NCI-H524 treated with DMSO at 0.1 percent for 48 hours (cell line): Measurements from ENCODE around the gene ALS2CL.
A peak's percentile ranks its signal among the peaks of the same experiment; 100 is the strongest.
"Not testable (repeated sequence)": the region's sequence is repeated elsewhere in the genome, so short reads cannot be mapped to it uniquely, and the experiment has no call there.

ENCODE experiments used
- DNase-seq: peaks from one replicate; lab custom pipeline; 2025; lab: John Stamatoyannopoulos, UW

The ALS2CL gene

DNA sequence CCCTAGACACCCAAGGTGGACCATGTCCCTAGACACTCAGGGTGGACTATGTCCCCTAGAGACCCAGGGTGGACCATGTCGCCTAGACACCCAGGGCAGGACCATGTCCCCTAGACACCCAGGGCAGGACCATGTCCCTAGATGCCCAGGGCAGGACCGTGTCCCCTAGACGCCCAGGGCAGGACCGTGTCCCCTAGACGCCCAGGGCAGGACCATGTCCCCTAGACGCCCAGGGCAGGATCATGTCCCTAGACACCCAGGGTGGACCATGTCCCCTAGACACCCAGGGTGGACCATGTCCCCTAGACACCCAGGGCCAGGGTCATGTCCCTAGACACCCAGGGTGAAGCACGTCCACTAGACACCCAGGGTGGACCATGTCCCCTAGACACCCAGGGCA is 10.9 kb upstream of the ALS2CL start:
- not testable (repeated sequence) for DNase-seq

DNA sequence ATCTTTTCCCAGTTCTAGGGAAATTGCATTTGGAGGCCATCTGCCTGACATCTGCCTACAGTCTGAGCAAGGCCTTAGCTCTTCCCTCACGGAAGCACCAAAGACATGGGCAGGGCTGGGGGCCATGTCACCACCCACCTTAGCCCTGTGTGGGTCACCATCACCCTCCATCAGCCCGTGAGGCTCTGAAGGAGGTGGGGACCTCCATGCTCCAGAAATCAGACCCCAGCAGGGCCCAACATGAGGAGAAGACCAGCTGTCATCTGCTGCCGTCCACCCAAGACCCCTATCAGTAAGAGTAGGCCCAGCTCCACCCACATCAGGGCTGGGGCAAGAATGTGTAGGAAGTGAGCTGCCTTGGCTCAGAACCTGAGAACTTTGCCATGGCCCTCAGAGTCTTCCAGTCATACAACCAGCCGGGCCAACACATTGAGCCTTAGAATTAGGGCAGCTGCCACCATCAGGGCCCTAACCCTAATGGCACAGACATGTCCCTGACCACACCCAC is 9.6 kb upstream of the ALS2CL start:
- DNase-seq = no peak

DNA sequence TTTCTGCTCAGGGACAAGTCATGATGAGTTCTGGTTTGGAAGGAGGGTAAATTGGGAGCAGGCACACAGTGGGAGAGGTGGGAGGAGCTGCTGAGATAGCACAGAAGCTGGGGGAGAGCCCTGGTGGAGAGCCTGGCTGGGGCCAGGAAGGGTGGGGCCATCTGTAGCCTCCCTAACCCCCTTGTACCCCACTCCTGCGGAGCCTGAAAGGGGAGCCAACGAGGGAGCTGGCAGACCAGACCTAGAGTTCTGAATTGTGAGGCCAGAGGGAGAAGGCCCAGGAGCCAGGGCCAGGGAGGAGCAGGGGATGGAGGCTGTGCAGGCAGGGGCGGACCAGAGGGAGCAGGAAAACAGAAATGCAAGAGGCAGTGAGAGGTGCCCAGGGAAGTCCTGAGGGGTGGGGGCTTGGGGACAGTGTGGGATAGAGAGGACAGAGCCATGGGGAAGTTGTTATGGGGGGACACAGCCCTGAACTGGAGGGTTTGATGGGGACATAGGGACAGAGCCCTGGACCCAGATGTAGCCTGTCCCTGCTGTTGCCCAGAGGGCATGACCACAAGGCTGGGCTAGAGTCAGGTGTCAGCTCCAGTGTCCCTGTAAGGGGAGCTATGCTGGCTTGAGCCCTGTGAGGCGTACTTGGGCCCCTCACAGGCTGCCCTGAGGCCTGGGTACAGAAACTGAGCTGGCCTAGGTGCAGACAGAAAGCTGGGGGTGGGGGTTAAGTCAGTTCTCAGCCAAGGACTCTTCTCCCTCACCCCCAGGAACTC is 8.9 kb upstream of the ALS2CL start:
- no peak for DNase-seq

DNA sequence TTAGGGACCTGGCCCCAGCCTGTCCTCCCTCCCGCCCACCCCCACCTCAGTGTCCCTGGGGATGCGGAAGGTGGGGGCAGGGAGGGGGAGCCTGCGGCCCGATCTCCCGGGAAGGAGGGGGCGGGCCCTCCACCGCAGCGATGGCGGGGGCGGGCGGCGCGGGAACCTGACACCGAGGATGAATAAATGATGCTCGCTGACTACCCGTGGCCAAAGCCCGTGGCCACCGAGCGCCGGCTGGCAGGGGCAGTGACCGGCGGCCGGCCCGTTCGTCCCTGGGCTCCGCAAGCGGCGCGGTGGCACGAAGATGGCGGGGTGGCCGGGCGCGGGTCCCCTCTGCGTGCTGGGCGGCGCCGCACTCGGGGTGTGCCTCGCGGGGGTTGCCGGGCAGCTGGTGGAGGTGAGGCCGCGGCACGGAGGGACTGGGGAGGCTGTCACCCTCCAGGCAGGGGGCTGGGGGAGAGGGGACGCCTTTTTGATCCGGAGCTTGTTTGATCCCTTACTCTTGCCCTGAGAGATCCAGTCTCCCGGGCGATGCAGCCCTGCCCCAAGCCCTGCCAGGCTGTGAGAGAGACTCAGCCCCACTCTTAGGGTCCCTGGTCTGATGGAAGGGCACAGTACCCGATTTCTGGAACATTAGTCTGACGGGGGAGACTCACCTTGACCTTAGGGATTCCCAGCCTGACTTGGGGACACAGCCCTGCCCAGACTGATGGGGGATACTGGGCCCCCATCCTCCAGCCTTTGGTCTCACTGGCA is 7.9 kb upstream of the ALS2CL start, which contains the start of gene TMIE:
Gene TMIE (plus strand): TSS at position 212 of the 759 bp plus-strand sequence. CDS start 96 bp downstream, at position 308.
- no peak for DNase-seq

DNA sequence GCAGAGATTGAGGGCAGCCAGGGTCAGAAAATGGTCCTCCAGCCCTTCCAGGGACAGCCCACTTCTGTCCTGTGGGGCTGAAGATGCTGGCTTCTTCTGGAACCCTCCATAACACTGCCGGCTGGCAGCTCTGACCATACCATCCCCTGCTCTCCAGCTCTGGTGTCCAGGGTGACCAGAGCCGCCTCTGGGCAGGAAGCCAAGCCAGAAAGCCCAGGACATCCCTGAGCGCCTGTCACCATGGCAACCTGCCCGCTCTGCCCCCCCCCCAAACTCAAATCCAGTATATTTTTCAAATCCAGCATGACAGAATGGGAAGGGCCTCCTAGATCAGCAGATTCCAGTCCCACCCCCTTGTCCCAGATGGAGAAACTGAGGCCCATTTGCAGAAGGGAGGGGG is 7.3 kb upstream of the ALS2CL start:
- DNase-seq = no peak

DNA sequence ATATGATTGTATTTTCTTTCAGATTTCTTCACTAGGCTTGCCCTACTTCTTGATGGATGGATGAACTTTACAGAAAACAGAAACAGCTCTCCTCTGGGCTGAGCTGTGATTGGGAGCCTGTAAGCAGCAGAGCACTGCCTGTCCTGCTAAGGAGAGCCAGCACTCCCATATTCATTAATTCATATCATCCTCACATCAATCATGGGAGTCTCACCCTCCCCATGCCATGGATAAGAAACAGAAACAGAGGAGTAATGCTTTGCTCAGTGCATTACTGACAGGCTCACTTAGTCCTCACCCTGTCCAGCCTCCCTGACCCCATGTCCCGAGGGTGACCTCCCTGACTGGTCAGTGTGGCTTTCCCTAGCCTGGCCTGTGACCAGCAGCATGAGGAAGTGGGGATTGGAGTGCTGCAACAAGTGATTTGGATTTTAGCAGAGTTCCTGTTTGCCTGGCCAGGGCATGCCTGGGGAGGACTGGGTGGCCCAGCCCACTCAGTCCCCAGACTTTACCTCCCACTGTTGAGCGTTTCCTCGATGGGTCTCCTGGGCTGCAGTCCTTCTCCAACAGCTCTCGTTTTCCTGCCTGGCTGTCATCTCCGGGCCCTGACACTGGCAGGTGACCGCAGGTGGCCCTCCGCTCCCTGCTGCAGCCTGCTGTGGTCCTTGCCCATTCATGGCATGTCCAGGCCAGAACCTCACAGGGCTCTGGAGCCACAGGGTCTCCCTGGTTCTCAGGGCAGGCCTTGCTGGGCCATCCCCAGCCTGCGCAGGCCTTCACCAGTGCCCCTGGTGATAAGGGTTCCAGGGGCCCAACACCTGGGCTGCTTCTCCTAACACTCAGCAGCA is 6.4 kb upstream of the ALS2CL start:
- DNase-seq = no peak

DNA sequence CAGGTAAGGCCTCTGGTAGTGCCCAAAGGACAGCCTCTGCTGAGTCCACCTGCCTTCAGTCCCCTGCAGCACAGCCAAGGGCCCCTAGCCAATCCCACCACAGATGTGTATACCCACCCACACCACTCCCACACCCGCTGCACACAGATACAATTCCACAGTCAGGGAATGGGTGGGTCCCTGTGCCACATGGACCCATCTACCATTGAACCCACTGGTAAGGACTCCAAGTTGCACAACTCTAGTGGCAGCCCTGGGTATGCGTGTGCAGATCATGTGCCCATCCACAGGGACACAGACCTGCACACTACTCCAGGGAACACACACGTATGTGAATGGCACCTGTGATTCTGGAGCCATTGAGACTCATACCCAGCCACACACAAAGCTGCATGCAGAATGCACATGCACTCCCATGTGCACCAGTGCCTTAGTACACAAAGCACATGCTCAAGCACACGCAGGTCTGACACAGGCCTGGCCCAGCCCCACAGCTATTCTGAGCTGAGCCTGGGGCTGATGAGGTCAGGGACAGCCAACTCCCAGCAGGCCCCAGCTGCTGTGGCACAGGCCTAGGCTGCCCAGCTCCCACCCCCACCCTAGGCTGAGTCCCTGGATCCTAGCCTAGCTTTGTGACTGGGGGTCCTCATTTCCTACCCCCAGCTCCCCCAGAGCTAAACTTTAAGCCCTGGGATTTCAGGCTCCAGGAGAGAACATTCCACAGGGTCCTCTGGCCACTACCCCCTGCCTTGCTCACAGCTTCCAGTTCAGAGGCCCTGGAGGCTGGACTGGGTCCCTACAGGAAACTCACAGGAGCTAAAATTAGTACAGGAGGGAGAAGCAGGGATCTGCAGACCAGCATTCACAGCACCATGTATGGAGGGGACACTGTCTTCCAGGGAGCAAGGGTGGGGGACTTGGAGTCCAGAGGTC is 2.7 kb upstream of the ALS2CL start:
- no peak for DNase-seq

DNA sequence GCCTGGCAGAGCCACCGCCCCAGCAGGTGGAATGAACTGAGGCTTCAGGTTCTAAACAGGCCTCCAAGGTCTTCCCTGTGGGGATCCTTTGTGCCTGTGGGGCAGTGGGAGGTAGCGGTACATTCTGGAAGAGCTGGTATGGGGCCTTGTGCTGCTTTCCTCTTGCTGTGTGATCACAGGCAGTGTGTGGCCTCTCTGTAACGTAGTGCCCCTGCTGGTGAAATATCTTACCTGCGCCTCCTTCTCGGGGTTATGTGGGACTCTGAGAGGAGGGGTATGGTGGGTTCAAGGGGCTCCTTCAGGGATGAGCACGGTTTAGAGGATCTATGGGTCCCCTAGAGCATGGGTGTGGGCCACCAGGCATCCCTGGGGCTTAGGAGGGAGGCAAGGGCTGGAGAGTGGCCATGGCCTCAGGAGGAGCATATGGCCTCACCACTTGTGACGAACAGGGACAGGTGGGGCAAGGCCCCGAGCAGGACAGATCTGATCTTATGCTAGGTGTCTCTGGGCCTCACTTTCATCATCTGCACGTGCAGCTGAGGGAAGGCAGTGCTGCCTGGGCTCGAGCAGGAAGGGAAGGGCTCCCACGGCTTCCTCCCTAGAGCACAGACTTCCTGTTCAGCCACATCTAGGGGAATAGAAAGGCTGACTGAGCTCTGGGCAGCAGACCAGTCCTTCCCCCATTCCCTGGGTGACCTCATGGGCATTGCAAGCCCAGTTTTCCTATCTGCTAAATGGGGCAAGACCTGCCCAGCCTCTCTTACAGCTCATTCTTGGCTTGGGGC is 1.9 kb upstream of the ALS2CL start:
- DNase-seq = peak; percentile 35

DNA sequence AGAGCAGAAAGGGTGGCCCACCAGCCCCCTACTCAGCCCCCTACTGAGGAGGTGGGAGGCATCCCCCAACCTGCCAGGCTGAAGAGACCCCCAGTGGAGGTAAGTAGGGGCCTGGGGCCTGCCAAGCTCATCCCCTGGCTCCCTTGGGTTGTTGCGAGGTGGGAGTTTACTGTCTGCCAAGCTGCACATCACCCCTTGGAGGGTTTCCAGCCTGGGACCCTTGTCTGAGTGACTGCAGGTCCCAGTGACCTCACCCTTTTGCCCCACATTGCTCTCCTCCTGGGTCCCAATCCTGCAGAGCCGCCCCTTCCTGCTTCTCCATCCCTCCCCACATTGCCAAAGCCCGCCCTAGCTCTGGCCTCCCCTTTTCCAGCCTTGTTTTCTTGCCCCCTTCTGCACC is 1.0 kb upstream of the ALS2CL start:
- no peak for DNase-seq

DNA sequence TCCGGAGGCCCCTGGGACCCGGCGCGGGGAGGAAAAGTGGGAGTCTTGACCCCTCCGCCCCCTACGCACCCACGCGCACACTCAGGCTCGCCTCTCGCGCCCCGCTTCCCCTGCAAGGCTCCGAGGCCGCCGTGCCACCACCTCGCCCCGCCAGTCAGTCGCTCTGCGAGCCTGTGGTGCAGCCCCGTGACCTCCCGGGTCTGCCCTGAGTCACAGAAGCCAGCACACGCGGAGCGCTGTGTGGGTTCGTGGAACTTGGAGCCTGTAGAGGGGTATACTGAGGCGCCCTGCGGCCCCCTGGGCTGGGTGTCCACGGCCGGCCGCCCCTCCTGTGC is 380 bp upstream of the ALS2CL start:
- no peak for DNase-seq

DNA sequence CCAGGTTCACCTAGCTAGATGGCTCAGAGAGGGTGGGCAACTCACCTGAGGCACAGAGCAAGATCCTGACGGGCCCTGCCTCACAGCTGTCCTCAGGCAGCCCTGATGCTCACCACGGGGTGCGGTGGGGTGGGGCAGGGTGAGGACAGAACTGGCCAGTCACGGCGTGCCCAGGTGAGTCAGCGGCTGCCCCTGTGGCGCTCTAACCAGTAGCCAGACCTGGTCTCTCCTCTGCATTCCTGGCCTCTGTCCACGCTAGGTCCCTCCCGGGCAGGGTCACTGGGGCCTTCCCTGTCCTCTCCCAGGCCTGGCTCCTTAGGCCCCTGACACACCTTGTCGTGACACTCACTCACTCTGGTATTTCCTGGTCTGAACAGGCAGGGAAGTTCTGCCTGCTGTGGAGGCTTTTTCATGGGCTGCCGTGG is 901 bp downstream of the ALS2CL start:
- no peak for DNase-seq

DNA sequence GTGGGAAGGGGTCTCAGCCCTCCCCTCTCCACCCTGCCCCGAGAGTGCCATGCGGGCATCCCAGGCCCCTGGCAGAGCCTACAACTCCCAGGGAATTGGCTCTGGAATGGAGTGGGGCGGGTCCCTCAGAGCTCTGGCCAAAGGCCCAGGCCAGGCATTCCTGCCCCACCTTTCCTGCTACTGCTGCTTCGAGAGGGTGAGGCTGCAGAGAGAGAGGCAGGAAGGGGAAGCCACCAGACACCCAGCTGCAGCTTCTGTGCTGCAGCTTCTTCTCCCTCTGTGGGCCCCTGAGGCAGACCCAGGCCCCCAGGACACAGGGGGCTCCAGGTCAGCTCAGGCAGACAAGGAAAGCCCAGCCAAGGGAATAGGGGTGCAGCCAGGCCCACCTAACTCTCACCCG is 2.7 kb downstream of the ALS2CL start:
- no peak for DNase-seq

DNA sequence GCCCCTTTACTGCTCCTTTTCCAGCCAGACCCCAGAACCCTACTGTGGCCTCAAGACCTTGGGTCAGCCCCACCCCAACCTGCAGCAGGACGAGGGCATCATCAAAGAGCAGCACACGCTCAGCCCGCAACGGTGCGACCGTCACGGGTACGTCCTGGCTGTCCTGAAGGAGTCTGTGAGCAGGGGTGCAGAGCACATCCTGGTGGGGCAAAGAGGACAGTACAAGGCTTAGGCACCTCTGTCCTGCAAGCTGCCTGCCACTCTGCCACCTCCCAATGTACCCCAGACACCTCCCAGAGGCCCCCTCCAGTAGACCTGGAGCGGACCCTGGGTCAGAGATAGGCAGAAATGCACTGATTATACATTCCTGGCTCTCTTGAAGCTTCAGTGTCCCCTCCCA is 8.0 kb downstream of the ALS2CL start:
- DNase-seq = no peak

DNA sequence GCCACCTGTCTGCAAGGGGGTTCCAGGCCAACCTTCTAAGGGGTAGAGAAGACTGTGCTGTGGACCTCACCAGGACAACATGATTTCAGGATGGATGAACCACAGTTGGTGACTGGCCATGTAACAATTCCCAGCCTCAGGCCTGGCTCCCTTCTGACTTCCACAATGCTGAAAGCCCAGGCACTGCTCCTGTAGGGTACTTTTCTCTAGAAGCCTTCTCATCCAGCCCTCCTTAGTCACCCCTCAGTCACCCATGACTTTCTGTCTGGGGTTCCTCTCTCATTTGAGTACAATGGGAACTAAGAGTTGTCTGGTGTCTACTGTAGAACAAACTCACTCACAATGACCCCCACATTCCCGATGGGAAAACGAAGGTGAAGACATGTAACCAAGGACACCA is 8.6 kb downstream of the ALS2CL start:
- DNase-seq = no peak

DNA sequence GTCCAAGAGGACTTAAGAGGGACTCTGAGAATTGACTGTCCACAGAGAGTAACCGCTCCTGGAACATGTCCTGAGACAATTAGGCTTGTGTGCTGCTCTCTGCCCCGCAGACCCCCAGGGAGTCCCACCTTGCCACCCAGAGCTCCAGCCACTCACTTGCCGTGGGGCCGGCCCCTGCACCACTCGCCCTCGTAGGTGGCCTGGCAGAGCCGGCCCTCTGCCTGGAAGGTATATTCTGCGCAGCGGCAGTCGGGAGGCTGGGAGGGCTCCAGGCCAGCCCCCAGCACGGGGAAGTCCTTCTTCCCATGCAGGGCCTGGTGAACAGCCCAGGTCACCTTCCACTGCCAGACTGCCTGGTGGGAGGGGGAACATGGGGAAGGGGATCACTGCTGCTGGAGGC is 10.5 kb downstream of the ALS2CL start:
- DNase-seq = no peak

DNA sequence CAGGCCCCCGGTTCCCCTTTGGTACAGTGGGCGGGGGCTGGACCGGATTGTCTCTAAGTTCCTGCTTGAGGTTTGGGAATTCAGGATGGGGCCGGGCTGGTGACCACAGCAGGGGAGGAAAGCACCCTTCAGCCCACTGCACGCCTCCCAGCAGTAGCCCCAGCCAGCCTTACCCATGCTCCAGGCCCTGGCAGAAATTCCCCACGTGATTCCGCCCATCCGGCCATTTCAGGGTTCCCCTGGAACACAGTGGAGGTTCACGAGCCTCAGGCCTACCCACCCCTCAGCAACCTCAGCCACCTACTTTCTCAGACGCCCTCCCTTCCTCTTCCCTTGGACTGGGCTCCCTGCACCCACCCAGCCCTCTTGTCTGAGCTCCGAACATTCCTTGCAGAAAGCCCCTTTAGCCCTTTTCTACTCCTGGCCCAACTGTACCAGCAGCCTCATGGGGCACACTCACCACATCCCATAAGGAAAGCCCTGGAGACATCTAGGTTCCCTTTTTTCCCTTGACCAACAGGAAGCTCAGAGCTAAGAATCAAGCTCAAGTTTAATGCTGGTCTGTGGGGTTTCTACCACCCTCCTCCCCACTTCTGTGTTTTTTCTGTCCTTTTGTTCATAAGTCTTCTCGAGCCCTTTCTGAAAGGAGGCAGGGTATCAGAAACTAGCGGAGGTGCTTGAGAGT is 11.5 kb downstream of the ALS2CL start:
- DNase-seq = no peak

DNA sequence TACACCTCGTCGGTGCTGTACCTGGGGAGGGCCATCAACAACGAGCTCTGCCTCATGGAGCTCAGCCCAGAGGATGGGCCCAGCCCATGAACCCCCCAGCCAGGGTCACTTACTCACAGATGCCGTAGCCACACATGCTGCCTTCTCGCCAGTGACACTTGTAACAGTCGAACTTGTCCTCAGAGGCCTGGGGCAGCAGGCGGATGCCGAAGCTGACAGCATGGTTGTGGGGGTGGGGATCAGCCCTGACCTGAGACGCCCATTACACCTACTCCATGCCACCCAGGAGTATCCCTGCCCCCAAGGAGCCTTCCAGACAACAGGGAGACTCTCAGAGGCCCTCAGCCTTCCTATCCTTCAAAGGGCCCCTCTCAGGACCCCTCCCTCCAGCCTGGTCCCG is 12.1 kb downstream of the ALS2CL start:
- DNase-seq = no peak

DNA sequence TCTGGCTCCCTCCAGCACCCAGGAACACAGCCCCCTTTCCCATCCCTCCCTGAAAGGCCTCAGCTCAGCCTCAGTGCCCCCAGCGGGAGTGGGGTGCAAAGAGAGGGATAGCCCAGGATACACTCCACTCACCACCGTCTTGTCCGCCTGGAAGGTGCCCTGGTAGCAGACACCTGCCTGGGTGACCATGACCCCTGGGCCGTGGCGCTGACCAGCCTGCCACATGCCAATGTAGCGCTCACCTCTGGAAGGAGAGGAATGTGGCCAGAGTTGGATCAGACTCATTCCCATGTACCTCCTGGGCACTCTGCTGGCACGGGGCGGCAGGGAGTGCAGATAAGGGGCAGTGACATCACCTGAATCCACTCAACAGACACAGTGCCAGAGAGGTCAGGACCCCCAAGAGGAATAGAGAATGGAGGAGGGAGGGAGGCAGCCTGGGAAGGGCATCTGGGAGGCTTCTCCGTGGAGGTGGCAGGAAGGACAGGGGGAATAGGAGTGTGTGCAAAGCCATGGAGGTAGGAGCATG is 13.1 kb downstream of the ALS2CL start:
- DNase-seq = no peak

DNA sequence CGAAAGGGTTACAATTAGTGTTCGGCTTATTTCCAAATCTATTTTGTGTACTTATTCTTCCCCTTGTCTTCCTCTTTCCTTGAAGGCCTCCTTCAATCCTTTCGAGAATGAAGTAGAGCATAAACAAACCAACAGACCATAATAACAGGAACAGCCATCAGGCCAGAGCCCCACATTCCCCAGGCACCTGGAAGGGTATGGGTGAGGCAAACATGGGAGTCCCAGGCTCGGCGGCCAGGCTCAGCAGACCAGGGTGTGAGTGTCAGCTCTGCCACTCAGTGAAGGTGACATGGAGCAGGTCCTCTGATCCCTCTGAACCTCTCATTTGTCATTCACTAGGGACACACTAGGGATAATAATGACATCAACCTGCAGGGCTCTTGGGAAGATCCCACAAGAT is 13.8 kb downstream of the ALS2CL start:
- DNase-seq = no peak

DNA sequence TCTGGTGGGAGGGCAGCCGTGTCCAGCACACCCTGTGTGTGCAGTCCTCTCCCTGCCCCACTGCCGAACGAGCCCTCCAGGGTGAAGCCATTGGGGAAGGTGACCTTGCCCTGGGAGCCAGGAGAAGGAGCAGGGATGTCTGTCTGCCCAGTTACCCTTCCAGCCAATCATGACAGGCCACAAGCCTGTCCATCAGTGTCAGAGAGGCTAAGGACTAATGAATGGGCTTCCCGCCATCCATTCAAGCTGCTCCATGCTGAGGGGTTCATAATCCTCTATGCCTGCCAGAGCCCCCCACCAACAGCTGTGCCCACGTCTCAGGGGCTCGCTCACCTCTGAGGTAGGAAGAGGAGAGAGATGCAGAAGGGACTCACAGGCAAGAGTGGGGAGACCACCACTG is 15.2 kb downstream of the ALS2CL start:
- DNase-seq = no peak
